ENCODE measurements around the gene UNC45B.

DNA sequence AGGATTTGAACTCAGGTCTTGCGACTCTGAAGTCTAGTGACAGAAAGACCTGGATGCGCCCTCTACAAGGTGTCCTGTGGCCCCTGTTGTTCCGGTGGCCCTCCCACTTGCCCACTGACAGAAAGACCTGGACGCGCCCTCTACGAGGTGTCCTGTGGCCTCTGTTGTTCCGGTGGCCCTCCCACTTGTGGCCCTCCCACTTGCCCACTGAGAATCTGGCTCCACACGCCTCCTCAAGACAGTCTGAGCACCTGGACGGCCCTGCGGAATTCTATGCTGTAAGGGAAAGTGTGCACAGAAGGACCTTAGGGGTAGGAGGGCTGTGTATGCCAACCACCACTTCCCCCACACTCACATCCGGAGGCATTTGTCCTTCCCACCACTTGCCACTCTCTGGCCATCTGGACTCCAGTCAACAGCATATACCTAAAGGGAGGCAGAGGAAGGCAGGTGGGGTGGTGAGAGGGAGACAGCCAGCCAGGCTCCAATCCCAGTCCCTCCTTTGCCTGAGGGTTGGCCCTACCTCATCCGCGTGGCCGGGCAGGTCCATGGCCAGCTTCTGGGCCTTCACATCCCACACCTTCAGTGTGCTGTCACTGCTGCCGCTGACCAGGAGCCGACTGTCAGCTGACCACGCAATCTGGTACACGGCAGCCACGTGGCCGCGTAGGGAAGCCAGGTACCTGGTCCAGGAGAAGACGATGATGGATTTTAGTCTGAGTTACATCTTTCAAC lies 14.6 kb upstream of the UNC45B start:
- TF ChIP-seq EZH2 (IDR thresholded peaks at IDR 0.05; ENCODE audit: insufficient read depth, poor library complexity, severe bottlenecking) (no peak), EZH2phosphoT487 (IDR thresholded peaks at IDR 0.05; ENCODE audit: insufficient read depth, low read depth) (no peak)

Measured in GM23248 (cell line).